ENCODE data around the gene CACNA1C.

CACNA1C gene

DNA sequence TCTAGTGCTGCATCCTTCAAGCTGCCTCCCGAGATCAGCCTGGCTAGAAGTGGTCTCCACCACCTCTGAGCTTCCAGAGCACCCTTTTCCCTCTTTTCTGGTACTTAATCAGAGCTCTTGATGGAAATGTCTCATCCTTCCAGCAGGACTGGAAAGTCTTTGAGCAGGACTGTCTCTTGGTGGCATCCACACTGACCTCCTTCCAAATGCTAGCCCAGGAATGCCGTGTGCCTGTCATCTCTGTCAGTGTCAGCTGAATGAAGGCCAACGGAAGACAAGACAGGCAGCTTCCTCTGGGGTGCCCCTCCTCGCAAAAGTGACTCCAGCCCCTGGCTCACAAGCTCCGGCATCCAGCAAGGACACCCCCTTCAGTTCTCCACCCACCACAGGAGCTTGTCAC, 570.7 kb downstream of the CACNA1C start:
- no peak for DNase-seq (ENCODE audit: low read depth in 2 of 2)

DNA sequence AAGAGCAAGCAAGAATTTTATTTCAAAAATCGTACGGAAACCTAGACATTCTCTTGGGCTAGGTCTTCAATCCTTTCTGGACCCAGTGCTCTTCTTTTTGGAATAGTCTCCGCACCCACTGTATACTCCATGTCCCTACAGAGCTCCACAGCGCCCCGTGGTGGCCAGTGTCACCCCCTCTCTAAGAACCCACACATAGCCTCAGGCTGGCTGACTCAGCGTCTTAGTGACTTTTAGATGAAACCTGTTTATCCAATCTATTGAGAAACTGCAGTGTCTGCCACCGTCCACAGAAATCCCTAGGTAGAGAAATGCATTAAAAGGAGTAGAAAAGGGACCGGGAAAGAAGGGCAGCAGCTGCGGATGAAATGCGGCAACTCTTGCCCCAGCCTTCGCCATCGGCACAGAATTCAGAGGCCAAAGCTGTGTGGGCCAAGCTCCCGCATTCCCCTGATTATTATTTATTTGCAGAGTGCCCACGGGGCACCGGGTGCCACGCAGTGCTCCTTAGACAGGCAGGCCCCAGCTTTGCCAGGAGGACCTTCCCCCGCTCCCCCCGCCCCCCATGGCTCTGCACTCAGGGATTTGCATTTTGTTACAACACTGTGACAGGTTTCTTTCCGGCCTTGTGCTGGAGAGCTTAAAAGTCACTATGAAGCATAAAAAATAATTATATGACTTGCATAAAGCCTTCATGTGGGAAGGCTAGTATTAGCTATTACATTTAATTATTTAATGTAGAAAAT, 571.9 kb downstream of the CACNA1C start:
- DNase-seq (ENCODE audit: low read depth in 2 of 2): no peak

DNA sequence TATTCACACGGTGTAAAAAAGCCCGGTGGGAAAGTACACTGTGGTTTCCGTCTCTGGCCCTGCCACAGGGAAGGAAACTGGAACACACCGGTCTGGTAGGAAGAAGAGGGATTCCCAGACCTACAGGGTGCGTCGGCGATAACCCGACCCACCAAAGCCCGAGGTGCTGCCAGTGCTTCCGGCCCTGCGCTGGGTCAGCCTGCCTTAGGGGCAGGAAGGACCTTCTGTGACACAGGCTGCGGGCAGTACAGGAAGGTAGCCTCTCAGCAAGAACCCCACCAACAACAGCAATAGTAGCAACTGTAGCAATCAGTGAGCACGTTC, 572.5 kb downstream of the CACNA1C start:
- no peak for DNase-seq (ENCODE audit: low read depth in 2 of 2)

DNA sequence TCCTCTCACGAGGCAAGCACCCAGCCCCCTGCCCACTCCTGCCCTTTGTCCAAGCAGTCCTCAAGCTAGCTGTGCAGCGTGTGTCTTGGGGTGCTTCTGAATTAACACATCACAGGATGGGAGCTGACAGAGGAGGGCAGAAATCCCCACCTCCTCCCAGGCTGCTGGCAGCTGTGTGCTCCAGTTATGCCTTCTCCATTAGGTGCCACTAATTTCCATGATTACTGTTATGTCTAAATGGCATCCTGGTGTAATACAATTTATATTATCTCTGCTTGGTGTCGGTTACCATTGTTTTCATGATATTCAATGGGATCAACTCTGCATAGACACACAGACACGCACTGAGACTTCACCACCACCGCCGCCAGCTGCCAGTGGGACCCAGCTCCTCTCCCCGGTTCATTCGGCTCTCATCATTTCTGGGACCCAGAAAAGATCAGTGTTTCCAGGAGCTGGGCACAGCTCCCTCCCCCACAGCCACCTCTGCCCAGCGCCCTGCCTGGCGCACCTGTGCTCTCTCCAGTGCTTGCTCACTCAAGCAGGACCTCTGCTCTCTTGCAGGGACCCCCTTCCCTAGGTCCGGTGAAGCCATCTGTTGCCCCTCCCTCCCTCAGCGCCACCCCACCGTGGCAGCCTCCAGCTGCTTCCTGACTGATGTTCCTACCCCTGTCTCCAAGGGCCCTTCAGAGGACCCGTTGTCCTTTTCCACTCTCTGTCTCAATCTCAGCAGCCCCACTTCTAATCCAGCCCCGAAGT, 574.5 kb downstream of the CACNA1C start:
- no peak for DNase-seq (ENCODE audit: low read depth in 2 of 2)

DNA sequence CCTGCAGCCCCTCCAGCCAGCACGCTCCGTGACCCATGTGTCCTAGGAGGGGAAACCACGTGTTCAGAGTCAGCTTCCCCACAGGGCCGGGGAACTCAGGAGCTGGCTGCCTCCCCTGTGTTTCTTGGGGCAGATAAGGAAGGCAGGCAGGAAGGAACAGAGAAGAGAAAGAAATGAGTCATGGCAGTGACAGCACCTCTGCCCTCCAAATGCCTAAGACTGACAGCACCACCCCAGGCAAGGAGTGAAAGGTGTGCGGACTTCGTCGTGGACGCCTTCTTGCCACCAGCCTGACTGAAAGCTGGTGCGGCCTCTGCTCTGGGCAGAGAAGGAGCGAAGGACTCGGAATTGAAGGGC, 575.0 kb downstream of the CACNA1C start:
- DNase-seq (ENCODE audit: low read depth in 2 of 2): no peak

DNA sequence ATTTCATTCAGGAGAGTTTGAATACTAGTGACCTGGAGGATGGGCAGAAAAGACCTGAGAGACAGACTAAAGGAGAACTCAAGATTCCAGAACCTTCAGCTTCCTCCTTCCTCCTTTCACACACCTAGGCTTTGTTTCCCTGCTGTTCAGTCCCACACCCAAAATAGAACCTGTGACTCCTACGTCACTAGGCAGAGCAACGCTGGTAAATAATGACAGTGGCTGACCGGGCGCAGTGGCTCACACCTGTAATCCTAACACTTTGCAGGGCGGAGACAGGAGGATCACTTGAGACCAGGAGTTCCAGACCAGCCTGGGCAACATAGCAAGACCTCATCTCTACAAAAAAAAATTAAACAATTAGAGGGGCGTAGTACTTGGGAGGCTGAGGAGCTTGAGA, 575.6 kb downstream of the CACNA1C start:
- no peak for DNase-seq (ENCODE audit: low read depth in 2 of 2)

DNA sequence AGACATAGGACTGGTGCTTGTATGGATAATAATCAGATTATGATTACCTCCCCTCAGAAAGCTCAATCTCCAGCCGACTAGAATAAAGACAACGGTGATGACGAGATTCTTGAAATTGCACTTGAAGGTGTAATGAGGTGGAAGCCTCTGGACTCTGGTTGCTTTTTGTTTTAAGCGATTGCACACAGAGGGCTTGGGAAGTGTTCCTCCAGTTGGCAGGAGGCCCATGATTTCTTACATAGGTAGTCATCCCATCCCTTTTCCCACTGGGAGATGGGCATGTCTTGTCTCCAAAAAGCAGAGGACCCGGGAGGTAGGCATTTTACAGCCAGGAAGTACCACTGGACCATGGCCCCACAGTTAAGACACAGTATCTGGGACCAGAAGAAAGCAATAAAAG, 576.3 kb downstream of the CACNA1C start:
- no peak for DNase-seq (ENCODE audit: low read depth in 2 of 2)

DNA sequence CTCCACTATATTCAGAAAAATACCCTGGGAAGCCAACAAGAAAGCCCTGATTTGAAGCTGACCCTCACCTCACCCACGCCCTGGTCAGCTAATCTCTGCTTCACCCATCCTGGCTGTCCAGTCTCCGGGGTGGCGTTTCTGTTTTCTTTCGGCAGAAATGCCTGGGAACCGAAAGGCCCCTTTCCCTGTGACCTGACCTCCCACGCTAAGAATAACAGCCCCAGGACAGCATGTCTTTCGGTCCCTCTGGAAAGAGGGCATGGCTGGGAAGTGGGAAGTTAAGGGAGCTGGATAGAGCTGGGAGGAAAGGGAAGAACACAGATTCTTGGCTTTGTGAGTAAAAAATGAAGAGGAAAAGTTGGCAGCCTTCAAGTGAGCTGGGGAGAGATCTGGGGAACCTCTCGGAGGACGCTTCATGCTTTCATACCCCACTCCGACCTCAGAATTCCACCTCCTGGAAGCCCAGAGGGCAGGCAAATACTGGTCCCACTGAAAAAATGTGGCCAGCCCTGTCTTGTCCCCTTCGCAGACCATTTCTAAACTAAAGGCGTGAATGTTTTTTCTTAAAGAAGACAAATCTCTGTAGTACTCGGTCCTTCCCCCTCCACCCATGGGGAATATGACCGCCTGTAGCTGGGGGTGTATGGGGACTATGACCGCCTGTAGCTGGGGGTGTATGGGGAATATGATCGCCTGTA, 579.0 kb downstream of the CACNA1C start:
- DNase-seq (ENCODE audit: low read depth in 2 of 2): no peak

DNA sequence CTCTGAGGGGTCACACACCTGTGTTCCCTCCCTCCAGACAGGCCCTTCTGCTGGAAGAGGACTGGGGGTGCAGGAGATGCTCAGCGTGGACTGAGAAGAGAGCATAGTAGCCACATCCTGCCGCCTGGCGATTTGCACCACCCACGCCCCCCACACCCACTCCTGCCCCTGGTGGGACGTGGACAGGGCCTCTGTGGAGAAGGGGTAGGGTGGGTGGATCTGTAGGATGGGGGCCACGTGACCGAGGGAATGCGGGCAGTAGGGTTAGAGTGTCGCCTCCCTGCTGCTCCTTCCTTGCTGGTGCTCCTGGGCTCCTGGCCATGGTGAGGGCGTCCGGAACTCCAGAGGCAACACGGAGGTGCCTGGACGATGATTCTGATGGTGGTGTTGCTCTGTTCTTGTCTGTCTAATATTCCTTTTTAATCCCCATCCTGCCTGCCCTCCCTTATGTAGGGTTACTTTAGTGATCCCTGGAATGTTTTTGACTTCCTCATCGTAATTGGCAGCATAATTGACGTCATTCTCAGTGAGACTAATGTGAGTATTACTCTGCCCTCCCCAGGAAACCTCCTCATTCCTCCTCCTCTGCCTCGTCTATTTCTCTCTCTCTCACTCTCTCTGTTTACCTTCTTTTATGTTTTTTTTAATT, 580.5 kb downstream of the CACNA1C start:
- DNase-seq (ENCODE audit: low read depth in 2 of 2): no peak

DNA sequence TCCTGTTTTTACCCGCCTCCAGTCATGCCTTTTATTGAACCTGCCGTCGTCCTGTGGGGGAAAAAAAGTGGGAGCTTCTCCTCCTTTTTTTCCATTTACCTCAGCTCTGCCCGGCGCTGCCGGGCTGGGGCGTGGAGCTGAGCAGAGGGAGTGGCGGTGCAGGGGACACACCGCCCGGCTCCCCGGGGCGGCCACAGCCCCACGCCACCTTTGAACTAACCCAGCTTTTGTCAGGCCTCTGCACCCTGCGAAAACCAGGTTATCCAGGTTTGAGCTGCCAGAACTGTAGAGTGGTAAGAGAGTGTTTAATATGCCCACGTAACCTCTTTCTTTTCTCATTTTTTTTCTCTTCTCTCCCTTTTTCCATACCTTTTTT, 581.0 kb downstream of the CACNA1C start:
- no peak for DNase-seq (ENCODE audit: low read depth in 2 of 2)

DNA sequence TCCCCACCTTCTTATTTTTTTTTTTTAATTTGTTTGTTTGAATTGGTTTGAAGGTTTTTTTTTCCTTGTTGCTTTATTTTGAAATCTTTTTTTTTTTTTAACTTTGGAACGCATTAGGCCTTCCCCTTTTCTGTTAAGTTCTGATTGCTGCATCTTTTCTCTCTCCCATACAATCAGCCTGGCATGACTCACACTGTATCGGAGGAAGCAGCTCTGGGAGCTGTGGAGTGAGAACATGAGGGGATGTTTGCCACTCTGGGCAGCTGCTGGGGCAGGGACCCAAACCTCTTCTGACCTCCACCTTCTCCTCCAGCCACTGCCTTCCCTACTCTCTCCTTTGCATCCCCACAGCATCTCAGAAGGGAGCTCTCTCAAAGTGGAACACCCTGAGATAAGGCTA, 581.7 kb downstream of the CACNA1C start:
- no peak for DNase-seq (ENCODE audit: low read depth in 2 of 2)

DNA sequence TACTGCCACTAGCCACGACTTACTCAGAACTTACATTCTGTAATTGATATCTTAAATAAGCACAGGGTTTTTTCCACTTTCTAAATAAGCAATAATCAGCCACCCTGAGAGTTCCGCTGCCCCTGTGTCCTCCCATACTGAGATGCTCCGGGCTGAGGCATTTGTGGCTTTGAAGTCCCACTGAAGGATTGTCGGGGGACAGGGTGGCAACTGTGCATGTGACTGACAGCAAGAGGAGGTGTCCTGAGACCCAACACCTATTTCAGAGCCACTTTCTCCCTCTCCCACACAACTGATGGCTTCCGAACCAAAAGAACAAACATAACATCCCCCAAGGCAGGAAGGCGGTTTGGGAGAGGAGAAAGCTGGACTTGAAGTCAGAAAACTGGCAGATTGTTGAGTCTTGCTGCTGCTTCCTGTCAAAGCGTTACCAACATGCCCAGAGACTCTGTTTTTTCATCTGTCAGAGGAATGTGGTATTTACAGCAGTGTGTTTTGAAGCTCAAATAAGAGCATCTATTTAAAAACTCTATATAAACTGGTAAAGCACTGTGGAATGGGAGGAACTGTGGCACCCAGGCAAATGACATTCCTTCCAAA, 584.1 kb downstream of the CACNA1C start:
- DNase-seq (ENCODE audit: low read depth in 2 of 2): no peak

DNA sequence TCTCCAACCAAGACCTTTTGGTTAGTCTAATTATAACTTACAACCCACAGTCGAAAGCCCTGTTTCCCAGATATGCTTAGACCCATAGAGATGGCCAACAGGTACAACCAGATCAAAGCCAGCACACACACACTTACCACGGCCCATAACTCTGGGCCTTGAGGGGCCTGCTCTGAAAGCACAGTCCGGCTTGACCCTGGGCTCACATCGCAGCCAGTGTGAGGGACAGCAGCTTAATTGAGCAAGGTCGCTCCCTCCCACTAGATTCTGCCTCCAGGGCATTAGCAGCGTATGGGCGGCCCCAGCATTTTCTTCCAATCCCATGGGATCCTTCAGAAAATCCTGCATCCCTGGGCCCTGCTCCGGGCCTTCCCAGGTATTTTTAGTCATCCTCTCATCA, 584.6 kb downstream of the CACNA1C start:
- no peak for DNase-seq (ENCODE audit: low read depth in 2 of 2)

DNA sequence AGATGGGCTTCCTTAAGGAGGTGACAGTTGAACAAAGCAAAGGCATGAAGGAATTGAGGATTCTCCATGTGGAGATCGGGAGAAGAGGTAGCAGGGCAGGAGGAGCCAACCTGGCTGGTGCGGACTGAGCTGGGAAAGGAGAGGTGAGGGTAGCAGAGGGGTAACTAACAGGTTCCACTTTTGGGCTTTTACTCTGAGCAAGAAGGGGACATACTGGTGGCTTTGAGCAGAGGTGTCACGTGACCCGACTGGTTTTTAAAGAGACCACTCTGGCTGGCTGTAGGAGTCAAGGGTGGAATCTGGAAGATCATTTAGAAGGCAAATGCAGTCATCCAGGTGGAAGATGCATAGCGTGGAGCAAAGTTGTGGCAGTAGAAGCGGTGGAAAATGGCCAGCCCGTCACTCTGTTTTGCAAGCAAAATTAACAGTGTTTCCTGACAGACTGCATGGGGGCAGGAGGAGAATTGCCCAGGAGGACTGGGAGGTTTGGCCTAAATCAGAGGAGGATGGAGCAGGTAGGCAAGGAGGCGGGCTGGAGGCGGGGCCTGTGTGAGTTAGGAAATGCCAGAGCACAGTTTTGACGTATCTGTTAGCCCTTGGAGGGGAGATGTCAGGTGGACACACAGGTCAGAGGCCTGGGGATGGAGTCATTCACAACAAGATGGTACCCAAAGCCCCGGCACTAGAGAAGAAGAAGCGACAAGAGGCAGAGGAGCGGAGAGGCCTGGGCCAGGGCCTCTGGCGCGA, 585.7 kb downstream of the CACNA1C start:
- DNase-seq (ENCODE audit: low read depth in 2 of 2): no peak

DNA sequence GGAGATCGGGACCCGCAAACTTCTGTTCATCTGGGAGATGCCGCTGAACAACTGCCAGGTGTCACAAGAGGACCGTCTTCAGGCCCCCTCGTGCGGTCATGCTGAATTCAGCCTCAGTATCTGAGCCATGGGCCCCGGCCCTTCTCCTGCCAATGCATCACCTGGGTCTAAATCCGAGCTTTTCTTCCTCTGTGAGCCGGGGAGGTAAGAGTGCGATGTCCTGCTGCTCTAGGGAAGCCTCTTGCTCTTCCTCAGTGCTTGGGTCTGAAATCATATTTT, 586.2 kb downstream of the CACNA1C start:
- DNase-seq (ENCODE audit: low read depth in 2 of 2): no peak

DNA sequence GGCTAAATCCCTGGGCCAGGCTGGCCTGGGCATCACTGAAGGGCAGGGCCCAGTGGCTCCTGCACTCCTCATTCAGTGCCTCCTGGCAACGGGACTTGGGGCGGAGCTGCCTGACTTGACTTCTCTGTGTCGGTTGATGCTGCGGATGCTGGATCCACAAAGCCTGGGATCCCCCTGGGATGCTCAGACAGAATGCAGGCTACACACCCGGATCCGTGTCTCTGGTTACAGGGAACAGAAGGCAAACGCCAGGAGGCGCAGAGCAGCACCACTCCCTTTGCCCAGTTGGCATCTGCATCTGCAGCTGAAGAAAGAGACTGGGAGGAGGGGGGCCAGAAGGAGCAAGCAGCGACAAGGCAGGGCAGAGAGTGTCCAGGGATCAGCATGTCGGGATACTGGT, 587.5 kb downstream of the CACNA1C start:
- no peak for DNase-seq (ENCODE audit: low read depth in 2 of 2)

DNA sequence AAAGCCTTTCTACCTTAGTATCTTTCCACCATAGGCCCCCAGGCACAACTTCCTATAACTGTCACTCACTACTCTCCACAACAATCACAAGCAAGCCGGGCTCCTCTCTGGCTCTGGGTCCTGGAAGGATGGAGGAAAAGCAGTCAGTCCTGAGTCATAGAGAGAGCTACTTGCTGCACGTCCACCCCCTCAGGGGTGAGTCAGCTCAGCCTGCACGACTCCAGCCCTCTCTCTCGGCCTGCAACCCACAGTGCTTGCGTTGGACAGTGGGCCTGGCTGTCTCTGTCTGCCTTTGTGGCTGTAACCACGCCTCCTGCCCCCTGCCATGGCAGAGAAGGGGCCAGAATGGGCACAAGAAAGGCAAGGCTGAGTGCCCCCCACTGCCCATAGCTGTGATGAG, 587.9 kb downstream of the CACNA1C start:
- no peak for DNase-seq (ENCODE audit: low read depth in 2 of 2)

DNA sequence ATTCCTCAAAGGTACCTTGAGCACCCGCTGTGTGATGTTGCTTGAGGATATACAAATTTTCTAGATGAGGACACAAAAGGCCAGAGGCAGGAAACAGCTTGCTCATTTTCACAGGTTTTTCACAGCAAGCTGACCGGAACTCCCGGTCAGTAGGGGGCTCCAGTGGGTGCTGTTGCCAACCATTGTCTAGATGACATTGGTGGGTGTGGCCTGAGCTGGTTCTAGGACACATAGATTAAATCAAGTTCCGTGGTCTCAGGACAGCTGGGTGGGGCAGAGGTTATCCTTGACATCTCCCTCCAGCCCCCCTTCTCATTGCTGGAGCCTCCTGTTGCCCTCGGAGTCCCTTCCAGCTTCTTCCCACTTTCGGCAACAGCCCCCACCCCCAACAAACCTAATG, 588.4 kb downstream of the CACNA1C start:
- no peak for DNase-seq (ENCODE audit: low read depth in 2 of 2)

DNA sequence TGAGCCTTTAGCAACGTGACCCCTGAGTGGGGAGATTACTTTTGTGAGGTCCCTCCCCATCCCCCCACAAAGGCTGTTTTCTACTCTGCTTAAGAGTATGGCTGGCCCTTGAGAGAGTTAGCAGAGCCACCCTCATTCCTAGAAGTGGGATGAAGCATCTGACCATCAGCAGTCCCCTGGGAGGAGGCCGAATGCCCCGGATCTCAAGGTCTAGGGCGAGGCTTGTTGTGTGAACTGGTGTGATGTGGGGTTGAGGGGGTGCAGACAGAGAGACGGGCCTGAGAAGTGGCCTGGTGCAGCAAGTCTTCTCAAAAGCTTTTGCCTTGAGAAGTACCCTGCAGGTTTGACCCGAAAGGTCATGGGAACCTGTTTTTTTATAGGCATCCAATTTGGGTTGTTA, 589.0 kb downstream of the CACNA1C start:
- no peak for DNase-seq (ENCODE audit: low read depth in 2 of 2)

DNA sequence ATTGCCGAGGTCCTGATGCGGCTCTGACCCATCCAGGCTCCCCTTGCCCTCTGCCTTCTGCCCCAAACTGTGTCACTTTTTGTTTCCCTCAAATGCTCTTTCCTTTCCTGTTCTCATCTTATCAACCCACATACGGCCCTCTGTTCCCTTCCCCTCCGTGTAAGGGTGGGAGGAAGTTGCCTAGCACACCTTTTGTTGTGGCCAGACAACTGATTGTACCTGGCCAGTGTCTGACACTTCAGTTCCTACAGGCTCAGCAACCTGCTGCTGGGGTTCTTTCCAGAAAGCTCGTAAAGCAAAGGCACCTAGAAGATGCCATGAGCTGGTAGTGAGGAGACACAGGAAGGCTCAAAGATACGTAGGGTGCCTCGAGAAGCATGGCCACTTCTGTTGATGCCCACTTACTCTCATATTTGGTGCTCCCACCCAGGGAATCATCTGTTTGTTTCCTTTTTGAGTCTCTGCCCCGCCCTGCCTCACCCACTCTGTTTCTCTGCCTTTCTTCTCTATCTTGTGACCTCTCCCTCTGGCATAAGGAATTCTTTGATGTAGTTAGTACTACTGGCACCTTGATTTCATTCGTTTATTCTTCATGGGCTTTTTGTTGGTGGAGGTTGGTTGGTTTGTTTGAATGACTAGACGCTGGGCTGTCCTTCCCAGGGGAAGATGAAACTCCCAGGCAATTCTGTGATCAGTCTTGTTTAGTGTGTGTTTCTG, 589.5 kb downstream of the CACNA1C start:
- no peak for DNase-seq (ENCODE audit: low read depth in 2 of 2)

DNA sequence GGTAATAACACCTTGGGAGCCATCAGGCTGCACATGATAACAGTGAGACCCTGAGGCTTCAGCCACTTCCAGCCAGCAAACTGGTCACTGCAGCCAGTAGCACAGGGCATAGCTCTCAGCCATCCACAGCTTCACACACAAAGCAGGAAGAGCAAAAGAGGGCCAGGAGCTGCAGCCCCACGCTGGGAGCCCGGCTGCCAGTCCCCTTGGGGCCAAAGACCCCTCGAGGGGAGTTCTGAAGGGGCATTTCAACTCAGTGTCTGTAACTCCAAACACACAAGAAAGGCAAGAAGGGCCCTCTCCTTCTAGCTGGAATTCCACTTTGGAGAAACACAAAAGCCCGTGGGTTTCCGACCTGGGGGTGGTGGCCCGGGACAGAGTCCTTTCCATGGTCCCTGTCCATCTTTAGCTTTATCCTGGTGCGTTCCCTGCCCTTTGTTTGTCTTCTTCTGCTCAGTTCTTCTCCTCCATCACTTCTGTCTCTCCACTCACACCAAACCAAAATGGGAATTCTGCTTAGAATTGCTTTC, 590.2 kb downstream of the CACNA1C start:
- DNase-seq (ENCODE audit: low read depth in 2 of 2): no peak
